Fibroblast of pulmonary artery (primary cell): Measurements from ENCODE around the gene ELP4.

Experiments used
- DNase-seq: peaks from one replicate; pipeline ENCODE4 v3.0.0-alpha.2; 2010; ENCODE audit warnings: low read depth
- H3K4me3 ChIP-seq: replicated peaks from 2 replicates; pipeline ENCODE4 v1.5.1; 2011; ENCODE audit warnings: low read depth, mild to moderate bottlenecking, control low read depth, low read length, moderate library complexity
- CTCF ChIP-seq: IDR thresholded peaks from 2 replicates; pipeline ENCODE4 v1.5.1; 2011; ENCODE audit warnings: mild to moderate bottlenecking, control low read depth, low read length, inconsistent platforms; ENCODE audit errors: missing control alignments

The ELP4 gene

GRCh38 chr11:31812383-31813381, 303.1 kb downstream of the ELP4 start:
- H3K4me3 ChIP-seq = peak overlapping the region; percentile 27
- no peak for TF ChIP-seq CTCF
- DNase-seq = no peak

- H3K4me3 ChIP-seq = no peak overlapping the region
- TF ChIP-seq CTCF = no peak
- DNase-seq = no peak
Observed at GRCh38 chr11:31813391-31814175, 304.0 kb downstream of the ELP4 start.

- no peak overlapping the region for H3K4me3 ChIP-seq
- TF ChIP-seq CTCF = no peak
- no peak for DNase-seq
Observed at GRCh38 chr11:31814176-31814868, 304.8 kb downstream of the ELP4 start.

- TF ChIP-seq CTCF = no peak
- no peak for DNase-seq
- no peak overlapping the region for H3K4me3 ChIP-seq
Observed at GRCh38 chr11:31815711-31816467, 306.3 kb downstream of the ELP4 start.

GRCh38 chr11:31816468-31817053, 307.0 kb downstream of the ELP4 start:
- no peak for DNase-seq
- TF ChIP-seq CTCF = no peak
- no peak overlapping the region for H3K4me3 ChIP-seq
